A673 (cell line): Measurements from ENCODE around the gene ARHGDIB. TPM values are rescaled to one million over a fixed set of nuclear protein-coding genes. Genes with fewer than 3 reads are reported as not detected.

Experiments used
- BruUV-seq: library from RNA; stranded (reverse); fragments of 400-500 nt; replicated peaks from 2 replicates; lab custom pipeline; 2021; lab: Mats Ljungman, UMichigan
- CTCF ChIA-PET: fragments of 300-600 bp; sonication (Branson Sonifier 250); formaldehyde crosslinking; loops from one replicate; lab custom pipeline; 2022; ENCODE audit warnings: antibody characterized with exemption; lab: Charles Lee
- POLR2A ChIA-PET: fragments of 300-600 bp; sonication (Branson Sonifier 250); formaldehyde crosslinking; loops from one replicate; lab custom pipeline; 2022; ENCODE audit warnings: antibody characterized with exemption; ENCODE audit not compliant: low non-redundant PET; lab: Charles Lee
- DNase-seq: peaks from one replicate; pipeline ENCODE4 v3.0.0-alpha.2; 2015; ENCODE audit warnings: low spot score
- H3K27ac ChIP-seq: fragments of 200-600 bp; sonication (generic); 2 replicates; pipeline ENCODE4 v1.5.1; 2016; ENCODE audit warnings: mixed run types, low read depth, mild to moderate bottlenecking, mixed read lengths, antibody characterized with exemption, low read length; ENCODE audit not compliant: poor library complexity, severe bottlenecking
- H3K27me3 ChIP-seq: fragments of 200-600 bp; sonication (generic); replicated peaks from 2 replicates; pipeline ENCODE4 v1.6.1; 2017; ENCODE audit warnings: mixed run types, low read depth, mild to moderate bottlenecking, mixed read lengths, antibody characterized with exemption, low read length; ENCODE audit not compliant: insufficient read depth, poor library complexity
- H3K36me3 ChIP-seq: fragments of 200-600 bp; sonication (generic); 2 replicates; pipeline ENCODE4 v1.6.1; 2016; ENCODE audit warnings: mixed run types, mild to moderate bottlenecking, mixed read lengths, antibody characterized with exemption, low read length; ENCODE audit not compliant: insufficient read depth, poor library complexity, severe bottlenecking
- H3K4me1 ChIP-seq: fragments of 200-600 bp; sonication (generic); 2 replicates; pipeline ENCODE4 v1.6.1; 2017; ENCODE audit warnings: mixed run types, mild to moderate bottlenecking, mixed read lengths, antibody characterized with exemption, low read length; ENCODE audit not compliant: insufficient read depth, poor library complexity, severe bottlenecking
- H3K4me3 ChIP-seq: fragments of 200-600 bp; sonication (generic); 2 replicates; pipeline ENCODE4 v1.5.1; 2016; ENCODE audit warnings: low read depth, mixed run types, mild to moderate bottlenecking, mixed read lengths, low read length; ENCODE audit not compliant: poor library complexity, severe bottlenecking
- H3K9me3 ChIP-seq: fragments of 200-600 bp; sonication (generic); 2 replicates; pipeline ENCODE4 v1.6.1; 2016; ENCODE audit warnings: mixed run types, low read depth, mild to moderate bottlenecking, mixed read lengths, antibody characterized with exemption, low read length; ENCODE audit not compliant: poor library complexity, severe bottlenecking
- EZH2 ChIP-seq: fragments of 200-600 bp; sonication (generic); IDR thresholded peaks from 2 replicates; pipeline ENCODE4 v1.6.1; 2017; ENCODE audit warnings: borderline replicate concordance, low read depth, mild to moderate bottlenecking, mixed read lengths, antibody characterized with exemption, low read length; ENCODE audit not compliant: poor library complexity, severe bottlenecking
- intact Hi-C: fragments of 100-400 bp; cut with micrococcal nuclease; formaldehyde crosslinking; loops from one replicate; pipeline ENCODE4 v1.10.0; 2022; ENCODE audit not compliant: unreplicated experiment
- total RNA-seq: library from RNA; stranded (reverse); gene quantifications from 2 replicates; pipeline ENCODE4 v1.2.3, GENCODE V29; 2021
- TF ChIP-seq, protein P1 (sequence below): fragments of 300-800, 200-600 bp; sonication (generic); conservative IDR thresholded peaks from 2 replicates; pipeline ENCODE4 v1.5.1; 2017; ENCODE audit warnings: low read depth, mild to moderate bottlenecking, antibody characterized with exemption, low read length, moderate library complexity, mixed read lengths

Gene ARHGDIB
- total RNA-seq, 1 experiment from 2014 or later: 122 TPM

DNA sequence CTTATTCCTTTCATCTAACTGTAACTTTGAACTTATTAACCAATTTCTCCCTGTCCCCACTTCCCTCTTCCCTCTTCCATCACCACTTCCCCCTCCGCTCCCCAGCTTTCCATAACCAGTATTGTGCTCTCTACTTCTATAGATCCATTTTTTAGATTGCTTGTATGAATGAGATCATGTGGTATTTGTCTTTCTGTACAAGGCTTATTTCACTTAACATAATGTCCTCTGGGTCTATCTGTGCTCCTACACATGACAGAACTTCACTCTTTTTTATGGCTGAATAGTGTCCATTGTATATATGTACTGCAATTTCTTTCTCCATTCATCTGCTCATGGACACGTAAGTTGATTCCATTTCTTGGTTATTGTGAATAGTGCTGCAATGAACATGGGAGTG, 37.5 kb downstream of the ARHGDIB start:
- Histone ChIP-seq H3K27ac (no peak overlapping the region), H3K36me3 (no peaks in the 10 kb centered on the region), H3K4me1 (peaks cover 23% of the 10 kb centered on the region), H3K9me3 (no peaks in the 10 kb centered on the region), H3K4me3 (no peak overlapping the region), H3K27me3 (no peaks in the 10 kb centered on the region)
- intact Hi-C loops: no loop called here
- BruUV-seq: no TSS peak
- ChIA-PET POLR2A (no interaction called here), CTCF (no interaction called here)
- TF ChIP-seq, protein P1, sequence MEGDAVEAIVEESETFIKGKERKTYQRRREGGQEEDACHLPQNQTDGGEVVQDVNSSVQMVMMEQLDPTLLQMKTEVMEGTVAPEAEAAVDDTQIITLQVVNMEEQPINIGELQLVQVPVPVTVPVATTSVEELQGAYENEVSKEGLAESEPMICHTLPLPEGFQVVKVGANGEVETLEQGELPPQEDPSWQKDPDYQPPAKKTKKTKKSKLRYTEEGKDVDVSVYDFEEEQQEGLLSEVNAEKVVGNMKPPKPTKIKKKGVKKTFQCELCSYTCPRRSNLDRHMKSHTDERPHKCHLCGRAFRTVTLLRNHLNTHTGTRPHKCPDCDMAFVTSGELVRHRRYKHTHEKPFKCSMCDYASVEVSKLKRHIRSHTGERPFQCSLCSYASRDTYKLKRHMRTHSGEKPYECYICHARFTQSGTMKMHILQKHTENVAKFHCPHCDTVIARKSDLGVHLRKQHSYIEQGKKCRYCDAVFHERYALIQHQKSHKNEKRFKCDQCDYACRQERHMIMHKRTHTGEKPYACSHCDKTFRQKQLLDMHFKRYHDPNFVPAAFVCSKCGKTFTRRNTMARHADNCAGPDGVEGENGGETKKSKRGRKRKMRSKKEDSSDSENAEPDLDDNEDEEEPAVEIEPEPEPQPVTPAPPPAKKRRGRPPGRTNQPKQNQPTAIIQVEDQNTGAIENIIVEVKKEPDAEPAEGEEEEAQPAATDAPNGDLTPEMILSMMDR: no peak
- no peak for TF ChIP-seq EZH2
- no peak for DNase-seq

- no peaks in the 10 kb centered on the region for H3K9me3 ChIP-seq
- no peak overlapping the region for H3K4me3 ChIP-seq
- DNase-seq: no peak
- no peaks in the 10 kb centered on the region for H3K27me3 ChIP-seq
- H3K4me1 ChIP-seq: peaks cover 4% of the 10 kb centered on the region
- no peak overlapping the region for H3K27ac ChIP-seq
- no peaks in the 10 kb centered on the region for H3K36me3 ChIP-seq
- TF ChIP-seq, protein P1: no peak
- BruUV-seq: no TSS peak
- intact Hi-C loops: no loop called here
- ChIA-PET CTCF (no interaction called here), POLR2A (no interaction called here)
Measured at GRCh38 chr12:14921218-14921617, 40.2 kb downstream of the ARHGDIB start.

DNA sequence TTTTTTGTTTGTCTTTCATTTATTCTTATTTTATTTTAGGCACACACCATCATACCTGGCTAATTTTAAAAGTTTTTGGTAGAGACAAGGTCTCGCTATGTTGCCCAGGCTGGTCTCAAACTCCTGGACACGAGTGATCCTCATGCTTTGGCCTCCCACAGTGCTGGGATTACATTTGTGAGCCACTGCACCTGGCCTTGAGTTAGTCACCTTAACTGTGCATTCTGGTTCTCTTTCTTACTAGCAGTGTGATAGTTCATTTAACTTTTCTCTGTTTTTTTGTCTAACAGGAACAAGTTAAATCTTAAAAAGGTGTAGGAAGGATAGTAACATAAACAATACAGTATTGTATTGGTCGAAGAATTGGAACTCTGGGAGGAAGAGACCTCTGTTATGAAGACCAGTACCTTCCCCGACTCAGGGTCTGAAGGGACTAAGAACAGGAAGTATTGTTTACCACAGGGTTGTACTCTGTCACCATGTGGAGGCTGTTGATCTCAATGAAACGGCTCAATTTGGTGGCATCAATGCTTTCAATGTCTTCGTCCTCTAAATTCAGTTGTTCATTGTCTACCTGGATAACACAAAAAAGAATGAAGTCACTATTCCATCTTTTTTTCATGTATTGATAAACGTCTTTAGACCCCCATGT, 40.8 kb downstream of the ARHGDIB start:
- H3K4me3 ChIP-seq: no peak overlapping the region
- no peaks in the 10 kb centered on the region for H3K27me3 ChIP-seq
- no peak for DNase-seq
- TF ChIP-seq, protein P1: no peak
- TF ChIP-seq EZH2: no peak
- H3K36me3 ChIP-seq: no peaks in the 10 kb centered on the region
- no peak overlapping the region for H3K27ac ChIP-seq
- BruUV-seq: no TSS peak
- H3K9me3 ChIP-seq: no peaks in the 10 kb centered on the region
- ChIA-PET CTCF (no interaction called here), POLR2A (no interaction called here)
- no peaks in the 10 kb centered on the region for H3K4me1 ChIP-seq
- intact Hi-C loops: no loop called here
